Heart right ventricle (tissue), 16 donors: ENCODE measurements around the gene BNC2. TPM values are rescaled to one million over a fixed set of nuclear protein-coding genes. Genes with fewer than 3 reads are reported as not detected.
A peak's percentile ranks its signal among the peaks of the same experiment; 100 is the strongest.
"Not testable (repeated sequence)": the region's sequence is repeated elsewhere in the genome, so short reads cannot be mapped to it uniquely, and the experiment has no call there.

ENCODE experiments used
- ATAC-seq, 8 donors: fragments of 200-7000 bp; cut with Tn5 transposase; one replicate each; pipeline ENCODE4 v1.9.1; 2020; ENCODE audit warnings: mild to moderate bottlenecking in 8 of 8, moderate library complexity in 8 of 8, moderate number of reproducible peaks in 1 of 8
- DNase-seq, 2 donors: peaks; one replicate each; pipeline ENCODE4 v3.0.0-alpha.2; 2020
- H3K27ac ChIP-seq, 10 donors: fragments of 200-600 bp; sonication (generic) in 2 of 10; one replicate each; pipeline versions ENCODE4 v1.5.0 to v1.8.0; 2020 to 2022; ENCODE audit warnings: mild to moderate bottlenecking in 3 of 10
- H3K27me3 ChIP-seq, 7 donors: fragments of 200-600 bp; one replicate each; pipeline ENCODE4 v1.8.0; 2021 to 2022; ENCODE audit warnings: mild to moderate bottlenecking in 2 of 7
- H3K36me3 ChIP-seq, 9 donors: fragments of 200-600 bp; sonication (generic) in 1 of 9; one replicate each; pipeline versions ENCODE4 v1.5.0 to v1.8.0; 2020 to 2022; ENCODE audit warnings: mild to moderate bottlenecking in 2 of 9
- H3K4me1 ChIP-seq, 9 donors: fragments of 200-600 bp; sonication (generic) in 1 of 9; one replicate each; pipeline versions ENCODE4 v1.5.0 to v1.8.0; 2020 to 2022; ENCODE audit warnings: mild to moderate bottlenecking in 4 of 9
- H3K4me3 ChIP-seq, 10 donors: fragments of 200-600 bp; sonication (generic) in 2 of 10; one replicate each; pipeline versions ENCODE4 v1.5.0 to v1.8.0; 2020 to 2022; ENCODE audit warnings: mild to moderate bottlenecking in 7 of 10, moderate library complexity in 2 of 10
- H3K9me3 ChIP-seq, 11 donors: fragments of 200-600 bp in 10 of 11; sonication (generic) in 2 of 11; one replicate each; pipeline versions ENCODE4 v1.5.0 to v1.8.0; 2013 to 2022; ENCODE audit warnings: mild to moderate bottlenecking in 2 of 11, control low read depth in 1 of 11, moderate library complexity in 1 of 11
- CTCF ChIP-seq, 9 donors: fragments of 200-600 bp; sonication (generic) in 2 of 9; IDR thresholded peaks; one replicate each; pipeline versions ENCODE4 v1.5.0 to v1.8.0; 2021 to 2022; ENCODE audit warnings: antibody characterized with exemption in 9 of 9, mild to moderate bottlenecking in 5 of 9, moderate library complexity in 1 of 9
- WGBS, 2 donors: extraction: QIAGEN DNeasy Blood & Tissue Kit; methylation state at CpG; one replicate each; pipeline ENCODE4 v1.1.7; 2013; ENCODE audit warnings: inconsistent platforms in 1 of 2; 5-methylcytosine and 5-hydroxymethylcytosine counted together
- intact Hi-C, 10 donors: fragments of 100-400 bp; cut with DNase I; formaldehyde crosslinking; loops; one replicate each; pipeline versions ENCODE4 v1.11.1 to v1.14.2; 2022
- polyA plus RNA-seq, 2 donors: library from polyadenylated mRNA; stranded (reverse); fragments of 200-250 nt; gene quantifications; one replicate each; pipeline ENCODE4 v1.2.3, GENCODE V29; 2013
- total RNA-seq, 10 donors: library from RNA; stranded (reverse); fragmentation: NEBNext Ultra II Directional in 3 of 10; extraction: Animal tissue kit (Norgen Biotek cat#: 25700) in 3 of 10; gene quantifications; one replicate each; pipeline versions ENCODE4 v1.2.1 to v1.2.4, GENCODE V29; 2021 to 2023
- donor health status: Arrhythmogenic right ventricular cardiomyopathy.
- donor health status: ischemic (EF 13 %, LVEDD 7.1; RV severe dilation, severe dysfunction).
- donor health status: healthy with polysubstance abuse.
- donor health status: DM: no; HTN: yes; CAD: no.
- donor health status: DM: no; HTN: no; CAD: no.
- donor health status: ischemic (EF 25% LVEDD 6.9; RV normal size, moderate dysfunction).
- donor health status: ischemic (EF 25% LVEDD 5.7; RV mildly dilated, moderate dysfunction).
- donor health status: healthy.
- donor health status: DM: yes; HTN: yes; CAD: no.
- donor health status: Ischemic cardiomyopathy.
- donor health status: ischemic (EF 35%, LVEDD 5.7; RV mildly dilated, moderate dysfunction).
- donor health status: nonischemic (EF 11% LVEDD 7.7; RV severe dilation, severe dysfunction).
- donor health status: DM: yes; HTN: yes; CAD: no.
- donor health status: PGD.
- donor health status: ischemic (EF 29% LVEDD 5.4; RV normal size, mild dysfunction).
- donor health status: nonischemic (EF 23%, LVEDD 6.1; RV moderate dilation, normal function).

BNC2 gene
- total and polyA plus RNA-seq, 12 donors, result 0.49 to 7.3 (median 3.2) TPM

GRCh38 chr9:16883586-16883985 lies 13.1 kb upstream of the BNC2 start:
- no peak for DNase-seq
- peaks cover 0 to 17% (median 0%) of the 10 kb centered on the region in 9 donors for H3K4me1 ChIP-seq
- peaks cover 0 to 4% (median 0%) of the 10 kb centered on the region in 11 donors for H3K9me3 ChIP-seq
- H3K4me3 ChIP-seq, result no peak overlapping the region
- TF ChIP-seq CTCF (IDR thresholded peaks at IDR 0.05), result no peak
- no peaks in the 10 kb centered on the region for H3K36me3 ChIP-seq
- WGBS, 2 donors, result 90 to 91% methylated on average over 6 of the region's 6 CpGs
- H3K27me3 ChIP-seq, result no peaks in the 10 kb centered on the region
- intact Hi-C loops, result no loop called here
- H3K27ac ChIP-seq, result peak overlapping the region in 1 of 10 donors; percentile 26
- ATAC-seq, result no peak

- H3K36me3 ChIP-seq, H3K9me3 ChIP-seq, H3K27ac ChIP-seq, H3K4me3 ChIP-seq, intact Hi-C loops, H3K27me3 ChIP-seq, ATAC-seq, DNase-seq: not testable (repeated sequence)
- peaks cover 0 to 17% (median 0%) of the 10 kb centered on the region in 9 donors for H3K4me1 ChIP-seq
- WGBS, 2 donors, result 88% methylated on average over 6 of the region's 6 CpGs
Observed at GRCh38 chr9:16882440-16882839, 12.0 kb upstream of the BNC2 start.

- Histone ChIP-seq H3K4me3 (no peak overlapping the region), H3K4me1 (peaks cover 0 to 9% (median 0%) of the 10 kb centered on the region in 9 donors), H3K27ac (no peak overlapping the region), H3K9me3 (peaks cover 0 to 4% (median 0%) of the 10 kb centered on the region in 11 donors), H3K27me3 (no peaks in the 10 kb centered on the region), H3K36me3 (no peaks in the 10 kb centered on the region)
- ATAC-seq (no peak), DNase-seq (no peak)
- no peak for TF ChIP-seq CTCF (IDR thresholded peaks at IDR 0.05)
- WGBS, 2 donors, result 67 to 71% methylated on average over 2 of the region's 2 CpGs
- intact Hi-C loops, result no loop called here
Observed at GRCh38 chr9:16879416-16879815, 8.9 kb upstream of the BNC2 start.

GRCh38 chr9:16877256-16877655 lies 6.8 kb upstream of the BNC2 start:
- no peak for ATAC-seq
- 88 to 89% methylated on average over 19 of the region's 19 CpGs for WGBS, 2 donors
- TF ChIP-seq CTCF (IDR thresholded peaks at IDR 0.05), result no peak

GRCh38 chr9:16873126-16873802 lies 2.8 kb upstream of the BNC2 start:
- peaks cover 0 to 57% (median 44%) of the 10 kb centered on the region in 7 donors for H3K27me3 ChIP-seq
- intact Hi-C loops, result no loop called here
- peaks cover 0 to 31% (median 20%) of the 10 kb centered on the region in 9 donors for H3K4me1 ChIP-seq
- no peak overlapping the region for H3K27ac ChIP-seq
- no peak overlapping the region for H3K4me3 ChIP-seq
- TF ChIP-seq CTCF (IDR thresholded peaks at IDR 0.05), result no peak
- ATAC-seq, result no peak
- H3K9me3 ChIP-seq, result no peaks in the 10 kb centered on the region
- WGBS, 2 donors, result 72 to 77% methylated on average over 6 of the region's 6 CpGs
- H3K36me3 ChIP-seq, result no peaks in the 10 kb centered on the region
- no peak for DNase-seq

More at GRCh38 chr9:16877256-16877655, 6.8 kb upstream of the BNC2 start:
- intact Hi-C loops, result no loop called here
- DNase-seq, result no peak
- H3K27me3 ChIP-seq, result peaks cover 0 to 17% (median 5%) of the 10 kb centered on the region in 7 donors
- H3K27ac ChIP-seq, result no peak overlapping the region
- H3K9me3 ChIP-seq, result no peaks in the 10 kb centered on the region
- no peak overlapping the region for H3K4me3 ChIP-seq
- H3K4me1 ChIP-seq, result peaks cover 0 to 1% (median 0%) of the 10 kb centered on the region in 9 donors
- H3K36me3 ChIP-seq, result no peaks in the 10 kb centered on the region
